Osteoblast (primary cell): ENCODE data around the gene MMP13. TPM values are rescaled to one million over a fixed set of nuclear protein-coding genes. Genes with fewer than 3 reads are reported as not detected.
"Not testable (repeated sequence)": the region's sequence is repeated elsewhere in the genome, so short reads cannot be mapped to it uniquely, and the experiment has no call there.

ENCODE experiments used
- DNase-seq: peaks from one replicate; pipeline ENCODE4 v3.0.0; 2011; ENCODE audit warnings: low spot score, mixed read lengths; ENCODE audit not compliant: insufficient read length; ENCODE audit errors: missing footprints
- H2AFZ ChIP-seq: 2 replicates; pipeline ENCODE4 v1.6.0; 2011; ENCODE audit warnings: mild to moderate bottlenecking, low read length
- H3K27ac ChIP-seq: 2 replicates; pipeline ENCODE4 v1.5.1; 2011; ENCODE audit warnings: mild to moderate bottlenecking, low read depth, low read length, moderate library complexity
- H3K27me3 ChIP-seq: 2 replicates; pipeline ENCODE4 v1.6.0; 2012; ENCODE audit warnings: mild to moderate bottlenecking, control low read depth, inconsistent platforms, low read length, moderate library complexity; ENCODE audit not compliant: insufficient read depth
- H3K36me3 ChIP-seq: 2 replicates; pipeline ENCODE4 v1.5.1; 2011; ENCODE audit warnings: mild to moderate bottlenecking, low read length, control low read depth, moderate library complexity; ENCODE audit not compliant: insufficient read depth
- H3K4me1 ChIP-seq: 2 replicates; pipeline ENCODE4 v1.5.1; 2011; ENCODE audit warnings: mild to moderate bottlenecking, low read length, control low read depth, moderate library complexity; ENCODE audit not compliant: insufficient read depth
- H3K4me2 ChIP-seq: 2 replicates; pipeline ENCODE4 v1.6.0; 2011; ENCODE audit warnings: mild to moderate bottlenecking, low read length; ENCODE audit not compliant: insufficient read depth
- H3K4me3 ChIP-seq: fragments of 200-600 bp; sonication (generic); 3 replicates; pipeline ENCODE4 v1.5.1; 2012; ENCODE audit warnings: mild to moderate bottlenecking, low read length, inconsistent platforms; ENCODE audit not compliant: insufficient read depth
- H3K79me2 ChIP-seq: 2 replicates; pipeline ENCODE4 v1.6.0; 2012; ENCODE audit warnings: mild to moderate bottlenecking, low read length, control low read depth, inconsistent platforms; ENCODE audit not compliant: insufficient read depth
- H3K9me3 ChIP-seq: 2 replicates; pipeline ENCODE4 v1.5.1; 2011; ENCODE audit warnings: low read depth, low read length, control low read depth
- H4K20me1 ChIP-seq: 2 replicates; pipeline ENCODE4 v1.6.0; 2012; ENCODE audit warnings: mild to moderate bottlenecking, low read length, control low read depth; ENCODE audit not compliant: insufficient read depth
- total RNA-seq: library from RNA; depleted of rRNA; stranded (reverse); fragments of >200 nt; gene quantifications from 2 replicates; pipeline ENCODE4 v1.2.3, GENCODE V29; 2012
- TF ChIP-seq, protein P1 (sequence below): IDR thresholded peaks from 2 replicates; pipeline ENCODE4 v1.5.1; 2011; ENCODE audit warnings: mild to moderate bottlenecking, low read depth, low read length, moderate library complexity; ENCODE audit errors: extremely low read depth

The MMP13 gene
- 1.8 and 2.5 TPM in 2 replicates for total RNA-seq

DNA sequence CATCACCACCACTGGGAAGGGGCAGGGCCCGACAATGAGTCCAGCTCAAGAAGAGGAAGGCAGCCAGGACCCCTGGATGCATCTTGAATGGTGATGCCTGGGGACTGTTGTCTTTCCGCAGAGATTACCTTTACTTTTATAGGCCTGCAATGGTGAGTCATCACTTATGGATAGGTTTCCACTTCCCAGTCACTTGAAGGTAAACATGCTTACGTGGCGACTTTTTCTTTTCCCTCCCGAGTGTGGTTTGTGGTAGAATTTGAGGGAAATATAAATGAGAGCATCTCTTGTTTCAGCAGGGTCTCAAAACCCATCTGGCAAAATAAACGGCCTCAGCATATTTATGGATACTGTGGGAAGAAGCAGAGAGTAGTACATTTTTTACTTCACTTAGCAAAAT is at the start of gene MMP13:
Gene MMP13 (minus strand): TSS at position 109 of the 400 bp plus-strand sequence. CDS start 27 bp downstream, at position 82.
- H2AFZ ChIP-seq, result no peak within 1 kb of the TSS
- no peak for DNase-seq
- TF ChIP-seq, protein P1, sequence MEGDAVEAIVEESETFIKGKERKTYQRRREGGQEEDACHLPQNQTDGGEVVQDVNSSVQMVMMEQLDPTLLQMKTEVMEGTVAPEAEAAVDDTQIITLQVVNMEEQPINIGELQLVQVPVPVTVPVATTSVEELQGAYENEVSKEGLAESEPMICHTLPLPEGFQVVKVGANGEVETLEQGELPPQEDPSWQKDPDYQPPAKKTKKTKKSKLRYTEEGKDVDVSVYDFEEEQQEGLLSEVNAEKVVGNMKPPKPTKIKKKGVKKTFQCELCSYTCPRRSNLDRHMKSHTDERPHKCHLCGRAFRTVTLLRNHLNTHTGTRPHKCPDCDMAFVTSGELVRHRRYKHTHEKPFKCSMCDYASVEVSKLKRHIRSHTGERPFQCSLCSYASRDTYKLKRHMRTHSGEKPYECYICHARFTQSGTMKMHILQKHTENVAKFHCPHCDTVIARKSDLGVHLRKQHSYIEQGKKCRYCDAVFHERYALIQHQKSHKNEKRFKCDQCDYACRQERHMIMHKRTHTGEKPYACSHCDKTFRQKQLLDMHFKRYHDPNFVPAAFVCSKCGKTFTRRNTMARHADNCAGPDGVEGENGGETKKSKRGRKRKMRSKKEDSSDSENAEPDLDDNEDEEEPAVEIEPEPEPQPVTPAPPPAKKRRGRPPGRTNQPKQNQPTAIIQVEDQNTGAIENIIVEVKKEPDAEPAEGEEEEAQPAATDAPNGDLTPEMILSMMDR, result no peak

DNA sequence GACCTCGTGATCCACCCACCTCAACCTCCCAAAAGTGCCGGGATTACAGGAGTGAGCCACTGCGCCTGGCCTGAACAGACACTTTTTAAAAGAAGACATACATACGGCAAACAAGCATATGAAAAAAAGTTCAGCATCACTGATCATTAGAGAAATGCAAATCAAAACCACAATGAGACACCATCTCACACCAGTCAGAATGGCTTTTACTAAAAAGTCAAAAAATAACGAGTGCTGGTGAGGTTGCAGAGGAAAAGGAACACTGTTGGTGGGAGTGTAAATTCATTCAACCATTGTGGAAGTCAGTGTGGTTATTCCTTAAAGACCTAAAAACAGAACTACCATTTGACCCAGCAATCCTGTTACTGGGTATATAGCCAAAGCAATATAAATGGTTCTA is 48.7 kb upstream of the MMP13 start:
- not testable (repeated sequence) for H3K4me1 ChIP-seq, H3K27me3 ChIP-seq, H3K4me3 ChIP-seq, H3K27ac ChIP-seq, H3K9me3 ChIP-seq, DNase-seq, H2AFZ ChIP-seq, H3K4me2 ChIP-seq, H3K36me3 ChIP-seq, H4K20me1 ChIP-seq, H3K79me2 ChIP-seq

More for the DNA sequence above, at the start of gene MMP13:
- H3K79me2 ChIP-seq, result no peaks in the 10 kb centered on the region
- H3K4me3 ChIP-seq, result no peak within 1 kb of the TSS
- no peaks in the 10 kb centered on the region for H3K9me3 ChIP-seq
- no peak within 1 kb of the TSS for H3K4me2 ChIP-seq
- no peaks in the 10 kb centered on the region for H3K36me3 ChIP-seq
- no peaks in the 10 kb centered on the region for H3K27me3 ChIP-seq
- no peak within 1 kb of the TSS for H3K27ac ChIP-seq
- H3K4me1 ChIP-seq, result no peaks in the 10 kb centered on the region
- no peaks in the 10 kb centered on the region for H4K20me1 ChIP-seq

DNA sequence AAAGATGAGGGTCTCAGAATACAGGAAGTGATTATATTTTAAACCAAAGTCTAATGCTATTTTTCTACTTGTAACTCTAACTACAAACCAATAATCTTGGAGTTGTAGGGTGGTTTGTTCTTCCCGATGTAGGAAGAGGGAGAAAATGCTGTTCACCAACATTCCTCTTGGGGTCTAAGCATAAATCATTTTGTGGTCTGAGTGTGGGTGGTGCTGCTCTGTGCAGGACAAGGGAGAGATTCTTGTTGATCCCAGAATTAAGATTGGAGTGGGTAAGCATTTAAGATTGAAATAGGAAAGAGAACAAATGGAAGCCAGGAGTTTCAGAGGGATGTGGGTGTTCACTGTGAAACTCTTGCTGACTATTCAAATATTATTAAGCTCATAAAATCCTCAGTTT is 38.6 kb upstream of the MMP13 start:
- no peaks in the 10 kb centered on the region for H3K27me3 ChIP-seq
- no peak for DNase-seq
- no peaks in the 10 kb centered on the region for H4K20me1 ChIP-seq
- no peaks in the 10 kb centered on the region for H3K36me3 ChIP-seq
- no peak overlapping the region for H2AFZ ChIP-seq
- peak overlapping the region; percentile 5 for H3K4me2 ChIP-seq
- H3K9me3 ChIP-seq, result no peaks in the 10 kb centered on the region
- peaks cover 24% of the 10 kb centered on the region for H3K4me1 ChIP-seq
- H3K4me3 ChIP-seq, result no peak overlapping the region
- TF ChIP-seq, protein P1, result no peak
- no peaks in the 10 kb centered on the region for H3K79me2 ChIP-seq
- H3K27ac ChIP-seq, result no peak overlapping the region

DNA sequence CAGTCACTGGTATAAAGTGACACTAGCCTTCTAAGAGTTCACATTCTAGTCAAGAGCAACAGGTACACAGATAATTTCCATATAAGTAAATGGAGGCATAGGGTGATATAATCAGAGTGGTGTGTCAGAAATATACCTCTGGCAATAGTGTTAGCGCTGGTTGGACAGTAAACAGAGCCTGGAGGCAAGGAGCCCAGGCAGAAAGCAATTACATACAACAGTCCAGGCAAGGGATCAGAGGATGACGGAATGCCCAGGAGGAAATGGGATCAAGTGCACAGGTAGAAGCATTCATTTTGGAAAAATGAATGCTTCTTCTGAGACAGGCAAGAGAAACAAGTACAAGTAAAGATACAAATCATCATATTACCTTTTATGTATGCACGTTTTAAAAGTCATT is 36.2 kb upstream of the MMP13 start:
- H3K4me3 ChIP-seq, result no peak overlapping the region
- no peaks in the 10 kb centered on the region for H3K9me3 ChIP-seq
- no peaks in the 10 kb centered on the region for H3K79me2 ChIP-seq
- H3K4me1 ChIP-seq, result peaks cover 24% of the 10 kb centered on the region
- H3K4me2 ChIP-seq, result no peak overlapping the region
- H3K27ac ChIP-seq, result no peak overlapping the region
- peak overlapping the region; percentile 20 for H2AFZ ChIP-seq
- no peaks in the 10 kb centered on the region for H3K36me3 ChIP-seq
- no peaks in the 10 kb centered on the region for H4K20me1 ChIP-seq
- H3K27me3 ChIP-seq, result no peaks in the 10 kb centered on the region
- no peak for DNase-seq
- TF ChIP-seq, protein P1, result no peak
